Measurements from ENCODE around the gene IL6ST. TPM values are rescaled to one million over a fixed set of nuclear protein-coding genes. Genes with fewer than 3 reads are reported as not detected.

Gene IL6ST
- total and polyA plus RNA-seq, 10 of the 15 experiments (the other 5 are each of a cell fraction or from before 2014, with no cell fraction given): 1.5 to 139 (median 13.0) TPM

DNA sequence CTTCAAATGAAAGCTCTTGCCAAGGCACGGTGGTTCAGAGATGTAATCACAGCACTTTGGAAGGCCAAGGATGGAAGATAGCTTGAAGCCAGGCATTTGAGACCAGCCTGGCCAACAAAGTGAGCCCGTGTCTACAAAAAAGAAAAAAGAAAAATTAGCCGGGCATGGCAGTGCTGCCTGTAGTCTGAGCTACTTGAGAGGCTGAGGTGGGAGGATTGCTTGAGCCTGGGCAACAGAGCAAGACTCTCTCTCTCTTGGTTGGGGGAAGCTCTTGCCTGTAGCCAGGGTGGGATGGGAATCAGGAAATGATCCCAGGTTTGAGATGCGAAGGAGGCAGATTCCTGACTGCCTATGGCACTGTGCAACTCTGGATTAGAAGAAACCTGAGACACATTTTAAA lies 62.1 kb downstream of the IL6ST start:
- Histone ChIP-seq H3K27ac (ENCODE audit: control insufficient read depth, insufficient read depth) (no peak overlapping the region), H2AFZ (ENCODE audit: control insufficient read depth, low read depth, low read length) (no peak overlapping the region), H4K20me1 (ENCODE audit: control insufficient read depth, insufficient read depth) (no peaks in the 10 kb centered on the region), H3K79me2 (ENCODE audit: control insufficient read depth, insufficient read depth, low read length) (no peaks in the 10 kb centered on the region), H3K4me3 (no peak overlapping the region), H3K4me2 (ENCODE audit: control insufficient read depth, insufficient read depth) (no peak overlapping the region), H3K27me3 (replicated peaks in 1 of 2; ENCODE audit: control insufficient read depth in 2 of 2, insufficient read depth in 2 of 2, low read length in 1 of 2) (no peaks in the 10 kb centered on the region), H3K36me3 (ENCODE audit: control insufficient read depth in 2 of 2, insufficient read depth in 2 of 2, low read length in 1 of 2) (no peaks in the 10 kb centered on the region), H3K4me1 (ENCODE audit: control insufficient read depth, insufficient read depth, low read length) (no peaks in the 10 kb centered on the region), H3K9me3 (replicated peaks; ENCODE audit: control insufficient read depth, insufficient read depth, low read length) (no peaks in the 10 kb centered on the region), H3K9ac (ENCODE audit: control insufficient read depth, insufficient read depth, low read length) (no peak overlapping the region)
- POLR2A ChIA-PET: interaction anchor here (1.1 kb wide), 1 partner anchor 268 kb away, joined by 3 read pairs; no protein-coding TSS in a partner anchor
- intact Hi-C loops (cut with micrococcal nuclease; ENCODE audit: unreplicated experiment): no loop called here
- in situ Hi-C loops (cut with MboI): loop anchor here (5.0 to 10.0 kb wide), 2 partner anchors 260 to 902 kb away; no protein-coding TSS in a partner anchor
- RAD21 ChIA-PET (ENCODE audit: unreplicated experiment): interaction anchor here (1.1 to 2.1 kb wide), 2 partner anchors 17 to 268 kb away, joined by 3 to 7 read pairs; no protein-coding TSS in a partner anchor
- SMC1A ChIA-PET (ENCODE audit: uncharacterized antibody, unreplicated experiment): interaction anchor here (0.6 to 1.4 kb wide), 7 partner anchors 13 to 303 kb away, joined by 3 to 5 read pairs (median 4); no protein-coding TSS in a partner anchor
- no TSS peak for BruUV-seq (replicated peaks)
- CTCF ChIA-PET: interaction anchor here (1.0 to 1.3 kb wide), 3 partner anchors 14 to 338 kb away, joined by 3 to 8 read pairs (median 3); no protein-coding TSS in a partner anchor
- DNase-seq (ENCODE audit: low read depth, low spot score): no peak
- FAIRE-seq: no peak
- WGBS (ENCODE audit: insufficient coverage, insufficient replicate concordance, low lambda C conversion rate, missing lambda C conversion rate): 78% methylated on average over 4 of the region's 4 CpGs
- no peak for TF ChIP-seq BACH1 (IDR thresholded peaks at IDR 0.05; ENCODE audit: borderline replicate concordance)
- TF ChIP-seq RAD21 (IDR thresholded peaks at IDR 0.05; ENCODE audit: insufficient read depth, low read depth, low read length): no peak
- TF ChIP-seq SMARCA5 (IDR thresholded peaks at IDR 0.05): no peak
- TF ChIP-seq CHD4 (IDR thresholded peaks at IDR 0.05): no peak
- TF ChIP-seq, protein P1, sequence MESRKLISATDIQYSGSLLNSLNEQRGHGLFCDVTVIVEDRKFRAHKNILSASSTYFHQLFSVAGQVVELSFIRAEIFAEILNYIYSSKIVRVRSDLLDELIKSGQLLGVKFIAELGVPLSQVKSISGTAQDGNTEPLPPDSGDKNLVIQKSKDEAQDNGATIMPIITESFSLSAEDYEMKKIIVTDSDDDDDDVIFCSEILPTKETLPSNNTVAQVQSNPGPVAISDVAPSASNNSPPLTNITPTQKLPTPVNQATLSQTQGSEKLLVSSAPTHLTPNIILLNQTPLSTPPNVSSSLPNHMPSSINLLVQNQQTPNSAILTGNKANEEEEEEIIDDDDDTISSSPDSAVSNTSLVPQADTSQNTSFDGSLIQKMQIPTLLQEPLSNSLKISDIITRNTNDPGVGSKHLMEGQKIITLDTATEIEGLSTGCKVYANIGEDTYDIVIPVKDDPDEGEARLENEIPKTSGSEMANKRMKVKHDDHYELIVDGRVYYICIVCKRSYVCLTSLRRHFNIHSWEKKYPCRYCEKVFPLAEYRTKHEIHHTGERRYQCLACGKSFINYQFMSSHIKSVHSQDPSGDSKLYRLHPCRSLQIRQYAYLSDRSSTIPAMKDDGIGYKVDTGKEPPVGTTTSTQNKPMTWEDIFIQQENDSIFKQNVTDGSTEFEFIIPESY (IDR thresholded peaks at IDR 0.05): no peak
- TF ChIP-seq MYC (IDR thresholded peaks at IDR 0.05; ENCODE audit: insufficient read depth, insufficient read length, insufficient replicate concordance, low read length, severe bottlenecking): no peak
- no peak for ATAC-seq
